Motor neuron (in vitro differentiated cells): ENCODE results near the gene PYDC1. TPM values are rescaled to one million over a fixed set of nuclear protein-coding genes. Genes with fewer than 3 reads are reported as not detected.

ENCODE experiments used
- ATAC-seq, 8 experiments: fragments of 200-7000 bp; cut with Tn5 transposase; replicated peaks in 6 of 8; 2 replicates each; pipeline ENCODE4 v1.8.0; 2021; ENCODE audit warnings: mild to moderate bottlenecking in 8 of 8, moderate library complexity in 8 of 8
- H3K27ac ChIP-seq, 2 donors: fragments of 250-450 bp; sonication (Bioruptor Pico); 2 replicates each; pipeline ENCODE4 v1.9.0; 2021; ENCODE audit warnings: antibody characterized with exemption in 2 of 2, mild to moderate bottlenecking in 2 of 2, moderate library complexity in 1 of 2
- H3K4me1 ChIP-seq, 2 donors: fragments of 250-450 bp; sonication (Bioruptor Pico); replicated peaks in 1 of 2; 2 replicates each; pipeline ENCODE4 v1.6.1; 2021; ENCODE audit warnings: antibody characterized with exemption in 2 of 2, mild to moderate bottlenecking in 2 of 2, moderate library complexity in 1 of 2
- H3K4me3 ChIP-seq, 5 donors: fragments of 250-450 bp; sonication (Bioruptor Pico); 2 replicates each; pipeline ENCODE4 v1.9.0; 2021; ENCODE audit warnings: antibody characterized with exemption in 5 of 5, mild to moderate bottlenecking in 5 of 5, moderate library complexity in 4 of 5
- WGBS, 10 experiments: fragments of 450-650 bp; shearing (Covaris generic); methylation state at CpG; one replicate each; pipeline ENCODE4 v1.0.0; 2022; 5-methylcytosine and 5-hydroxymethylcytosine counted together
- in situ Hi-C, 9 experiments: fragments of 400-800 bp; cut with MboI; loops; one replicate each; pipeline ENCODE4 v1.15.0; 2021; ENCODE audit warnings: low sequenced_read_pairs in 9 of 9, low pct_unique_long_range_greater_than_20kb in 2 of 9; ENCODE audit not compliant: unreplicated experiment in 9 of 9
- total RNA-seq, 8 experiments: library from RNA; unstranded; fragments of 300-600 nt; gene quantifications; 2 replicates each; pipeline versions ENCODE4 v1.2.3 to v1.2.4, GENCODE V29; 2022

Gene PYDC1
- total RNA-seq, 8 experiments from 2014 or later, result 0.22 to 0.52 (median 0.39) TPM; not detected in 4

- peak; percentile 71 to 95 (median 80) for ATAC-seq
- 3 to 7% (median 3%) methylated on average over 3 to 10 of the region's 63 CpGs; no CpG with 5 or more reads in 7 of the 10 experiments for WGBS, 10 experiments
- peaks cover 16 to 22% of the 10 kb centered on the region in 2 donors for H3K4me1 ChIP-seq
- in situ Hi-C loops, result loop anchor here in 3 of 9 experiments (25.0 kb wide), 2 partner anchors 97 to 222 kb away; partner anchors contain the start of genes COX6A2 (in 2 of the 3) and ZNF843 (in 2 of the 3)
- H3K27ac ChIP-seq, result no peak overlapping the region
- H3K4me3 ChIP-seq, result peak overlapping the region; percentile 3 to 26 (median 18)
Observed at GRCh38 chr16:31215287-31216162, 1.4 kb downstream of the PYDC1 start.

GRCh38 chr16:31214708-31215286 lies 2.1 kb downstream of the PYDC1 start:
- no peak overlapping the region for H3K27ac ChIP-seq
- ATAC-seq, result peak; percentile 6 to 55 (median 48)
- H3K4me1 ChIP-seq, result peaks cover 16 to 22% of the 10 kb centered on the region in 2 donors
- in situ Hi-C loops, result loop anchor here in 3 of 9 experiments (25.0 kb wide), 2 partner anchors 98 to 223 kb away; partner anchors contain the start of genes COX6A2 (in 2 of the 3) and ZNF843 (in 2 of the 3)
- 11 to 22% methylated on average over 9 to 13 of the region's 58 CpGs; no CpG with 5 or more reads in 8 of the 10 experiments for WGBS, 10 experiments
- H3K4me3 ChIP-seq, result peak overlapping the region; percentile 3 to 26 (median 18)

GRCh38 chr16:31213877-31214707 lies 2.8 kb downstream of the PYDC1 start, which contains the start of gene TRIM72:
TSS of gene TRIM72 (plus strand) at chr16:31214119. CDS start at chr16:31214739, 620 bp downstream.
- peak in 1 of 8 experiments; percentile 3 for ATAC-seq
- Histone ChIP-seq H3K4me3 (peak within 1 kb of the TSS; percentile 3 to 26 (median 18)), H3K27ac (no peak within 1 kb of the TSS), H3K4me1 (peaks cover 16 to 22% of the 10 kb centered on the region in 2 donors)
- 40 to 100% (median 63%) methylated on average over 1 to 6 of the region's 25 CpGs; no CpG with 5 or more reads in 4 of the 10 experiments for WGBS, 10 experiments
- in situ Hi-C loops, result loop anchor here in 3 of 9 experiments (25.0 kb wide), 2 partner anchors 98 to 223 kb away; partner anchors contain the start of genes COX6A2 (in 2 of the 3) and ZNF843 (in 2 of the 3)

- Histone ChIP-seq H3K27ac (no peak overlapping the region), H3K4me3 (no peak overlapping the region), H3K4me1 (peaks cover 16 to 22% of the 10 kb centered on the region in 2 donors)
- in situ Hi-C loops, result loop anchor here in 3 of 9 experiments (25.0 kb wide), 2 partner anchors 99 to 224 kb away; partner anchors contain the start of genes COX6A2 (in 2 of the 3) and ZNF843 (in 2 of the 3)
- 33 to 100% (median 86%) methylated on average over 1 of the region's 1 CpG; no CpG with 5 or more reads in 1 of the 10 experiments for WGBS, 10 experiments
- no peak for ATAC-seq
Observed at GRCh38 chr16:31213342-31213741, 3.6 kb downstream of the PYDC1 start.

- Histone ChIP-seq H3K4me1 (no peaks in the 10 kb centered on the region), H3K27ac (no peak overlapping the region), H3K4me3 (no peak overlapping the region)
- WGBS, 10 experiments, result 34 to 100% (median 67%) methylated on average over 1 to 5 of the region's 6 CpGs; no CpG with 5 or more reads in 2 of the 10 experiments
- no peak for ATAC-seq
- in situ Hi-C loops, result loop anchor here in 4 of 9 experiments (10.0 to 25.0 kb wide), 3 partner anchors 106 to 238 kb away; partner anchors contain the start of genes ZNF843 (in 3 of the 4) and COX6A2 (in 2 of the 4)
Observed at GRCh38 chr16:31206776-31207175, 10.2 kb downstream of the PYDC1 start.

- no peak for ATAC-seq
- no peak overlapping the region for H3K4me3 ChIP-seq
- H3K27ac ChIP-seq, result no peak overlapping the region
- no peaks in the 10 kb centered on the region for H3K4me1 ChIP-seq
- in situ Hi-C loops, result loop anchor here in 4 of 9 experiments (10.0 to 25.0 kb wide), 3 partner anchors 107 to 240 kb away; partner anchors contain the start of genes ZNF843 (in 3 of the 4) and COX6A2 (in 2 of the 4)
- 0 to 90% (median 71%) methylated on average over 1 to 7 of the region's 9 CpGs for WGBS, 10 experiments
Observed at GRCh38 chr16:31204871-31205666, 11.9 kb downstream of the PYDC1 start.

GRCh38 chr16:31202414-31203375 lies 14.2 kb downstream of the PYDC1 start, which contains the start of gene PYCARD:
TSS of gene PYCARD (minus strand) at chr16:31202760. CDS start at chr16:31202690, 70 bp downstream.
- no peaks in the 10 kb centered on the region for H3K4me1 ChIP-seq
- ATAC-seq, result peak in 7 of 8 experiments; percentile 9 to 52 (median 36)
- no peak within 1 kb of the TSS for H3K27ac ChIP-seq
- in situ Hi-C loops, result loop anchor here in 4 of 9 experiments (10.0 to 25.0 kb wide), 3 partner anchors 110 to 242 kb away; partner anchors contain the start of genes ZNF843 (in 3 of the 4) and COX6A2 (in 2 of the 4)
- no peak within 1 kb of the TSS for H3K4me3 ChIP-seq
- WGBS, 10 experiments, result 6 to 100% (median 60%) methylated on average over 1 to 10 of the region's 69 CpGs; no CpG with 5 or more reads in 1 of the 10 experiments

GRCh38 chr16:31201582-31202413 lies 15.1 kb downstream of the PYDC1 start:
- WGBS, 10 experiments, result 0 to 67% (median 28%) methylated on average over 1 to 5 of the region's 35 CpGs; no CpG with 5 or more reads in 5 of the 10 experiments
- peak; percentile 26 to 64 (median 56) for ATAC-seq
- in situ Hi-C loops, result loop anchor here in 4 of 9 experiments (10.0 to 25.0 kb wide), 3 partner anchors 111 to 243 kb away; partner anchors contain the start of genes ZNF843 (in 3 of the 4) and COX6A2 (in 2 of the 4)

GRCh38 chr16:31200821-31201568 lies 15.9 kb downstream of the PYDC1 start:
- WGBS, 10 experiments, result 14 to 78% (median 55%) methylated on average over 1 to 7 of the region's 8 CpGs
- Histone ChIP-seq H3K4me1 (no peaks in the 10 kb centered on the region), H3K27ac (no peak overlapping the region), H3K4me3 (no peak overlapping the region)
- in situ Hi-C loops, result loop anchor here in 4 of 9 experiments (10.0 to 25.0 kb wide), 3 partner anchors 111 to 244 kb away; partner anchors contain the start of genes ZNF843 (in 3 of the 4) and COX6A2 (in 2 of the 4)
- ATAC-seq, result peak in 7 of 8 experiments; percentile 1 to 21 (median 5)

More at GRCh38 chr16:31201582-31202413, 15.1 kb downstream of the PYDC1 start:
- no peaks in the 10 kb centered on the region for H3K4me1 ChIP-seq
- H3K4me3 ChIP-seq, result no peak overlapping the region
- no peak overlapping the region for H3K27ac ChIP-seq
